Kidney (tissue), 14 donors: ENCODE measurements around the gene ATP7B. TPM values are rescaled to one million over a fixed set of nuclear protein-coding genes. Genes with fewer than 3 reads are reported as not detected.

Experiments used
- DNase-seq, 5 donors: peaks; one replicate each; pipeline ENCODE4 v3.0.0-alpha.2; 2013 to 2020
- FAIRE-seq: peaks from 2 replicates; lab custom pipeline; 2012; peaks lifted over from hg19 to GRCh38; lab: Jason Lieb, UNC
- H3K27ac ChIP-seq, 2 donors: one replicate each; pipeline ENCODE4 v1.7.0; 2013; ENCODE audit warnings: low read depth in 2 of 2, low read length in 2 of 2, inconsistent platforms in 1 of 2
- H3K27me3 ChIP-seq: one replicate; pipeline ENCODE4 v1.7.1; 2013; ENCODE audit warnings: low read length, inconsistent platforms; ENCODE audit not compliant: control insufficient read depth, insufficient read depth
- H3K36me3 ChIP-seq, 3 donors: one replicate each; pipeline versions ENCODE4 v1.7.0 to v1.7.1; 2013; ENCODE audit warnings: low read length in 3 of 3, control low read depth in 1 of 3, inconsistent platforms in 1 of 3; ENCODE audit not compliant: insufficient read depth in 3 of 3, control insufficient read depth in 2 of 3
- H3K4me1 ChIP-seq, 3 donors: one replicate each; pipeline versions ENCODE4 v1.7.0 to v1.7.1; 2013; ENCODE audit warnings: low read length in 3 of 3, inconsistent platforms in 1 of 3, low read depth in 1 of 3; ENCODE audit not compliant: control insufficient read depth in 2 of 3, insufficient read depth in 2 of 3
- H3K4me3 ChIP-seq, 3 donors: one replicate each; pipeline versions ENCODE4 v1.7.0 to v1.8.1; 2013; ENCODE audit warnings: low read length in 3 of 3, control low read depth in 1 of 3, inconsistent platforms in 1 of 3
- H3K9ac ChIP-seq, 3 donors: one replicate each; pipeline versions ENCODE4 v1.7.0 to v1.7.1; 2013; ENCODE audit warnings: low read length in 3 of 3, control low read depth in 1 of 3, inconsistent platforms in 1 of 3
- H3K9me3 ChIP-seq, 3 donors: one replicate each; pipeline versions ENCODE4 v1.7.0 to v1.7.1; 2013; ENCODE audit warnings: low read length in 3 of 3, control low read depth in 1 of 3, inconsistent platforms in 1 of 3; ENCODE audit not compliant: control insufficient read depth in 2 of 3, insufficient read depth in 1 of 3
- intact Hi-C: fragments of 100-400 bp; cut with DNase I; formaldehyde crosslinking; loops from one replicate; pipeline ENCODE4 v1.11.1; 2022
- polyA plus RNA-seq: library from polyadenylated mRNA; stranded (reverse); fragments of 350-450 nt; fragmentation: Illumina TruSeq; extraction: RNeasy Lipid Tissue Mini Kit (QIAGEN cat#74804); gene quantifications from one replicate; pipeline ENCODE4 v1.2.3, GENCODE V29; 2014; ENCODE audit warnings: low read depth, low replicate concordance; ENCODE audit not compliant: insufficient read depth
- total RNA-seq: library from RNA; stranded (reverse); fragmentation: NEBNext Ultra II Directional; extraction: Animal tissue kit (Norgen Biotek cat#: 25700); gene quantifications from one replicate; pipeline ENCODE4 v1.2.1, GENCODE V29; 2021
- TF ChIP-seq, protein P1 (sequence below): IDR thresholded peaks from 3 replicates; pipeline ENCODE4 v1.5.1; 2012; ENCODE audit warnings: mild to moderate bottlenecking, moderate library complexity, borderline replicate concordance; ENCODE audit not compliant: insufficient read depth; ENCODE audit errors: extremely low read depth
- donor health status: control.
- donor health status: control.
- donor health status: control.
- donor health status: control.
- donor health status: control.
- donor health status: DM: yes; HTN: yes; CAD: no.
- donor health status: Normal renal cell carcinoma (clear cell type).

The ATP7B gene
- total and polyA plus RNA-seq, 2 donors from 2014 or later, result 2.0 to 5.7 TPM

DNA sequence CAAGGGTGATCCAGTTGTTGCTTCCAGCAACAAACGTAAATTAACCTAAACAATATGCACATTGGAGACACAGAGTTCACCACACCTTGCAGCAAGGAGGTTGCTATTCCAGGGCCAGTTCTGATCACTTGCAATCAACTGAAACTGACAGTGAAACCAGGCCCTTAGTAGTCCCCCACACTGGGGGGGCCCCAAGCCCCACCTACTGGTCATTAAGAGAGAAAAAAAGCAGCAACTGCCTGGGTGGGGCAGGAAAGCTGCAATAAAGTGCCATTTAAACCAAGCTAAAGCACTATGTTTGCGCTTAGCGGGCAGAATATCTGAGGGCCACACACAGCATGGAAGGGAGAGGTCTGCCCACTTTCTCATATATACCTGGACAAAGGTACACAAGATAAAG, 51.5 kb downstream of the ATP7B start:
- H3K27ac ChIP-seq, result no peak overlapping the region
- H3K27me3 ChIP-seq, result no peaks in the 10 kb centered on the region
- FAIRE-seq (no peak), DNase-seq (no peak)
- intact Hi-C loops, result no loop called here
- no peaks in the 10 kb centered on the region for H3K36me3 ChIP-seq
- TF ChIP-seq, protein P1, sequence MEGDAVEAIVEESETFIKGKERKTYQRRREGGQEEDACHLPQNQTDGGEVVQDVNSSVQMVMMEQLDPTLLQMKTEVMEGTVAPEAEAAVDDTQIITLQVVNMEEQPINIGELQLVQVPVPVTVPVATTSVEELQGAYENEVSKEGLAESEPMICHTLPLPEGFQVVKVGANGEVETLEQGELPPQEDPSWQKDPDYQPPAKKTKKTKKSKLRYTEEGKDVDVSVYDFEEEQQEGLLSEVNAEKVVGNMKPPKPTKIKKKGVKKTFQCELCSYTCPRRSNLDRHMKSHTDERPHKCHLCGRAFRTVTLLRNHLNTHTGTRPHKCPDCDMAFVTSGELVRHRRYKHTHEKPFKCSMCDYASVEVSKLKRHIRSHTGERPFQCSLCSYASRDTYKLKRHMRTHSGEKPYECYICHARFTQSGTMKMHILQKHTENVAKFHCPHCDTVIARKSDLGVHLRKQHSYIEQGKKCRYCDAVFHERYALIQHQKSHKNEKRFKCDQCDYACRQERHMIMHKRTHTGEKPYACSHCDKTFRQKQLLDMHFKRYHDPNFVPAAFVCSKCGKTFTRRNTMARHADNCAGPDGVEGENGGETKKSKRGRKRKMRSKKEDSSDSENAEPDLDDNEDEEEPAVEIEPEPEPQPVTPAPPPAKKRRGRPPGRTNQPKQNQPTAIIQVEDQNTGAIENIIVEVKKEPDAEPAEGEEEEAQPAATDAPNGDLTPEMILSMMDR, result no peak
- H3K4me3 ChIP-seq, result no peak overlapping the region
- H3K9ac ChIP-seq, result no peak overlapping the region
- H3K9me3 ChIP-seq, result no peaks in the 10 kb centered on the region
- no peaks in the 10 kb centered on the region for H3K4me1 ChIP-seq

DNA sequence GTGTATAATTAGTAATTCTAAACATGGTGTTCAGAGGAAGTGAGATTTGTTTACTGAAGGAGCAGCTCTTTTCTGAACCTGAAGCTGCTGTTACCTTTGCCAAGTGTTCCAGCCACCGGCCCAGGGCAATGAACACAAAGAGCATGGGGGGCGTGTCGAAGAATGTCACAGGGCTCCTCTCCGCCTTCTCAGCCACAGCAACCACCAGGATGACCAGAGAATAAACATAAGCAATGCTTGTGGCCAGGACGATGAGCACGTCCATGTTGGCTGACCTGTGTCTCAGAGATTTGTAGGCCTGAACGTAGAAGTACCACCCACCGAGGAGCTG, 53.1 kb downstream of the ATP7B start:
- Histone ChIP-seq H3K27me3 (no peaks in the 10 kb centered on the region), H3K27ac (no peak overlapping the region), H3K4me1 (no peaks in the 10 kb centered on the region), H3K4me3 (no peak overlapping the region), H3K9me3 (no peaks in the 10 kb centered on the region), H3K36me3 (peaks cover 0 to 2% (median 0%) of the 10 kb centered on the region in 3 donors), H3K9ac (no peak overlapping the region)
- TF ChIP-seq, protein P1, result no peak
- FAIRE-seq (no peak), DNase-seq (peak in 1 of 5 donors; percentile 16)
- intact Hi-C loops, result no loop called here

DNA sequence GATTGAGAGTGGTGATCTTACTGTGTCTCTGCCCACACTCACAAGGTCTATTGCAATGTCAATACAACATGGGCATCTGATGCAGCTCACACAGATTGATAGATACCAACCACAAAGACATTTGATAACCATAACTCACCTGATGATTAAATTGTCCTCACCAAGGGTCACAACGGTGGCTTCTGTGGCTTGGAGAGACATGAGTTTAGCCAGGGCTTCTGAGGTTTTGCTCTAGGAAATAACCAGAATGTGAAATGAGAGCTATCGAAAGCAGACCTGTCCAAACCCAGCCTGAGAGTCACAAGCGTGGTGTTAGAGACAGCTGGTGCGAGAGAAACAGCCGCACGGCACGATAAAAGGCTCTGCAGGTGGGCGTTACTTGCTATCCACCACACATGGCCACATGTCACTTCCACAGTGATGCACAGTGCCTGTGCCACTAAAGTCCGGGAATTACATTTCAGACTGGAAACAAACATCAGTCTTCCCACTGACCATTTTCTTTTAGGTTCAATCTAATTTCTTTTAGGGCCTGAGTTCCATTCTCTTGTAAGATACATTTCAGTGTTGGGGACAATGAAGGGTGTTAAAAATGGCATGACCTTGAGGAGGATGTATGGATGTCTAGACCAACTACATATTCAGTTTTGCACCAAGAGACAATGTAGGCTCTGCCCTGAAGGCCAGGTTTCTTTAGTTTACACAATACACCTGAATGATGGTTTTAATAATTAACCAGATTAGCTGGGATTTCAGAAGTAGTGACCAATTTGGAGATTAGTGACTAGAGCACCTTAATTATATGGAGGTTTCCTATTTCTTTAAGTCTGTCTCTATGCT, 53.7 kb downstream of the ATP7B start:
- intact Hi-C loops, result no loop called here
- Histone ChIP-seq H3K4me3 (no peak overlapping the region), H3K9ac (no peak overlapping the region), H3K4me1 (no peaks in the 10 kb centered on the region), H3K27ac (no peak overlapping the region), H3K9me3 (no peaks in the 10 kb centered on the region), H3K36me3 (peaks cover 0 to 2% (median 0%) of the 10 kb centered on the region in 3 donors), H3K27me3 (no peaks in the 10 kb centered on the region)
- DNase-seq, result no peak
- TF ChIP-seq, protein P1, result no peak
- FAIRE-seq, result no peak
